Lung (tissue), 12 donors: Measurements from ENCODE around the gene PIK3AP1. TPM values are rescaled to one million over a fixed set of nuclear protein-coding genes. Genes with fewer than 3 reads are reported as not detected.

Source experiments
- ATAC-seq: fragments of 200-7000 bp; cut with Tn5 transposase; one replicate; pipeline ENCODE4 v1.9.1; 2020; ENCODE audit warnings: moderate number of reproducible peaks; ENCODE audit not compliant: insufficient read depth, low FRiP score
- DNase-seq, 3 donors: peaks; one replicate each; pipeline ENCODE4 v3.0.0-alpha.2; 2013 to 2017
- H3K27ac ChIP-seq, 2 donors: one replicate each; pipeline ENCODE4 v1.5.1; 2013; ENCODE audit warnings: mild to moderate bottlenecking in 2 of 2, moderate library complexity in 2 of 2, control low read depth in 1 of 2, inconsistent platforms in 1 of 2, low read depth in 1 of 2, low read length in 1 of 2
- H3K27me3 ChIP-seq, 3 donors: one replicate each; pipeline ENCODE4 v1.5.1; 2013; ENCODE audit warnings: low read length in 2 of 3; ENCODE audit not compliant: control insufficient read depth in 3 of 3, insufficient read depth in 3 of 3
- H3K36me3 ChIP-seq, 4 donors: one replicate each; pipeline ENCODE4 v1.5.1; 2013; ENCODE audit warnings: low read length in 4 of 4, mild to moderate bottlenecking in 1 of 4, moderate library complexity in 1 of 4; ENCODE audit not compliant: control insufficient read depth in 4 of 4, insufficient read depth in 4 of 4
- H3K4me1 ChIP-seq, 5 donors: one replicate each; pipeline ENCODE4 v1.5.1; 2013; ENCODE audit warnings: low read length in 5 of 5, mild to moderate bottlenecking in 2 of 5, moderate library complexity in 1 of 5; ENCODE audit not compliant: control insufficient read depth in 5 of 5, insufficient read depth in 5 of 5
- H3K4me3 ChIP-seq: one replicate; pipeline ENCODE4 v1.5.1; 2013; ENCODE audit warnings: mild to moderate bottlenecking, control low read depth, moderate library complexity
- H3K9ac ChIP-seq, 2 donors: one replicate each; pipeline ENCODE4 v1.5.1; 2013; ENCODE audit warnings: low read length in 2 of 2, control low read depth in 1 of 2; ENCODE audit not compliant: insufficient read depth in 1 of 2
- H3K9me3 ChIP-seq, 4 donors: one replicate each; pipeline ENCODE4 v1.5.1; 2013; ENCODE audit warnings: low read length in 3 of 4, mild to moderate bottlenecking in 1 of 4, moderate library complexity in 1 of 4; ENCODE audit not compliant: control insufficient read depth in 4 of 4, insufficient read depth in 3 of 4
- CTCF ChIP-seq: IDR thresholded peaks from 2 replicates; pipeline ENCODE4 v1.5.1; 2012; ENCODE audit warnings: mild to moderate bottlenecking; ENCODE audit errors: control extremely low read depth, extremely low read depth
- WGBS, 2 donors: extraction: QIAGEN DNeasy Blood & Tissue Kit; methylation state at CpG; one replicate each; pipeline ENCODE4 v1.1.7; 2013; 5-methylcytosine and 5-hydroxymethylcytosine counted together
- polyA plus RNA-seq, 2 donors: library from polyadenylated mRNA; stranded (reverse); fragments of 200-250 nt; gene quantifications; one replicate each; pipeline ENCODE4 v1.2.1, GENCODE V29; 2013
- total RNA-seq, 2 donors: library from RNA; depleted of rRNA in 1 of 2; stranded (reverse); fragments of >200 nt in 1 of 2; gene quantifications; one replicate each; pipeline ENCODE4 v1.2.1, GENCODE V29; 2014 to 2021
- donor health status: control.
- donor health status: control.
- donor health status: Bipolar disorder and iron deficiency.
- donor health status: healthy.
- donor health status: DM: yes; HTN: yes; CAD: no.

The PIK3AP1 gene
- total and polyA plus RNA-seq, 4 donors = 7.3 to 120 (median 30.4) TPM

- no peaks in the 10 kb centered on the region for H3K9me3 ChIP-seq
- H3K36me3 ChIP-seq = peaks cover 0 to 3% (median 0%) of the 10 kb centered on the region in 4 donors
- ATAC-seq (no peak), DNase-seq (no peak)
- H3K4me3 ChIP-seq = no peak overlapping the region
- 78 to 94% methylated on average over 2 of the region's 2 CpGs for WGBS, 2 donors
- TF ChIP-seq CTCF = no peak
- no peak overlapping the region for H3K9ac ChIP-seq
- H3K27me3 ChIP-seq = no peaks in the 10 kb centered on the region
- no peak overlapping the region for H3K27ac ChIP-seq
- peaks cover 3 to 28% (median 7%) of the 10 kb centered on the region in 5 donors for H3K4me1 ChIP-seq
These were observed 141.2 kb downstream of the PIK3AP1 start for GRCh38 chr10:96579133-96579532.

- H3K36me3 ChIP-seq = peaks cover 0 to 3% (median 0%) of the 10 kb centered on the region in 4 donors
- no peak for DNase-seq
- ATAC-seq = no peak
- no peak for TF ChIP-seq CTCF
- no peak overlapping the region for H3K27ac ChIP-seq
- no peak overlapping the region for H3K4me3 ChIP-seq
- no peak overlapping the region for H3K9ac ChIP-seq
- H3K9me3 ChIP-seq = no peaks in the 10 kb centered on the region
- 92 to 94% methylated on average over 5 of the region's 5 CpGs for WGBS, 2 donors
- H3K4me1 ChIP-seq = peaks cover 3 to 28% (median 7%) of the 10 kb centered on the region in 5 donors
- no peaks in the 10 kb centered on the region for H3K27me3 ChIP-seq
These were observed 141.7 kb downstream of the PIK3AP1 start for GRCh38 chr10:96578633-96579032.

GRCh38 chr10:96578022-96578421, 142.3 kb downstream of the PIK3AP1 start:
- no peaks in the 10 kb centered on the region for H3K27me3 ChIP-seq
- H3K9me3 ChIP-seq = no peaks in the 10 kb centered on the region
- H3K27ac ChIP-seq = no peak overlapping the region
- TF ChIP-seq CTCF = no peak
- no peak overlapping the region for H3K9ac ChIP-seq
- no peak for ATAC-seq
- peaks cover 0 to 3% (median 0%) of the 10 kb centered on the region in 4 donors for H3K36me3 ChIP-seq
- DNase-seq = no peak
- no peak overlapping the region for H3K4me3 ChIP-seq
- 84 to 92% methylated on average over 4 of the region's 4 CpGs for WGBS, 2 donors
- peaks cover 3 to 27% (median 7%) of the 10 kb centered on the region in 5 donors for H3K4me1 ChIP-seq

- no peak overlapping the region for H3K9ac ChIP-seq
- TF ChIP-seq CTCF = no peak
- ATAC-seq = no peak
- H3K9me3 ChIP-seq = no peaks in the 10 kb centered on the region
- 84 to 86% methylated on average over 1 of the region's 1 CpG for WGBS, 2 donors
- H3K4me3 ChIP-seq = no peak overlapping the region
- peaks cover 0 to 3% (median 0%) of the 10 kb centered on the region in 4 donors for H3K36me3 ChIP-seq
- no peak overlapping the region for H3K27ac ChIP-seq
- no peaks in the 10 kb centered on the region for H3K27me3 ChIP-seq
- H3K4me1 ChIP-seq = peaks cover 3 to 22% (median 7%) of the 10 kb centered on the region in 5 donors
- DNase-seq = no peak
These were observed 143.2 kb downstream of the PIK3AP1 start for GRCh38 chr10:96577069-96577468.
